ENCODE data around the gene CRADD.

- TF ChIP-seq BHLHE40 (IDR thresholded peaks at IDR 0.05; ENCODE audit: low read depth, low read length) = no peak
- TF ChIP-seq CTCF (conservative IDR thresholded peaks at IDR 0.05; ENCODE audit: low read depth, low read length) = no peak
- no peak for TF ChIP-seq MXI1 (IDR thresholded peaks at IDR 0.05; ENCODE audit: borderline replicate concordance, low read depth, low read length)
- no peak for TF ChIP-seq RAD21 (IDR thresholded peaks at IDR 0.05; ENCODE audit: low read length)
- no peak for TF ChIP-seq MAZ (IDR thresholded peaks at IDR 0.05; ENCODE audit: borderline replicate concordance, low read depth, low read length)
- no peak for TF ChIP-seq POLR2A (IDR thresholded peaks at IDR 0.05; ENCODE audit: low read depth, low read length)
- peak; percentile 90 for TF ChIP-seq CEBPB (IDR thresholded peaks at IDR 0.05; ENCODE audit: low read depth, low read length)
- no peak for TF ChIP-seq USF2 (IDR thresholded peaks at IDR 0.05; ENCODE audit: low read depth, low read length)
- TF ChIP-seq RFX5 (IDR thresholded peaks at IDR 0.05; ENCODE audit: low read depth, low read length) = no peak
- no peak for TF ChIP-seq RCOR1 (IDR thresholded peaks at IDR 0.05; ENCODE audit: insufficient replicate concordance, low read length)
- no peak for TF ChIP-seq MAFK (IDR thresholded peaks at IDR 0.05; ENCODE audit: low read depth, low read length)
These were observed 206.4 kb downstream of the CRADD start for GRCh38 chr12:93883436-93884154.

Data from IMR-90 (cell line).